Activated CD4-positive, alpha-beta memory T cell treated with anti-CD3 and anti-CD28 coated beads, Interleukin-2, amount 10 ng/mL, durations not matched to agents 7 days and 5 days (primary cell): Measurements from ENCODE around the gene USF2. TPM values are rescaled to one million over a fixed set of nuclear protein-coding genes. Genes with fewer than 3 reads are reported as not detected.

Experiments
- CTCF ChIA-PET: fragments of 350-600 bp; sonication (Branson Sonifier 250); formaldehyde crosslinking; loops from one replicate; lab custom pipeline; 2021; ENCODE audit warnings: antibody characterized with exemption, inconsistent platforms; lab: Charles Lee
- POLR2A ChIA-PET: fragments of 350-600 bp; sonication (Branson Sonifier 250); formaldehyde crosslinking; loops from one replicate; lab custom pipeline; 2021; ENCODE audit warnings: antibody characterized with exemption; lab: Charles Lee
- DNase-seq: peaks from one replicate; pipeline ENCODE4 v3.0.0-alpha.2; 2020
- H3K27ac Mint-ChIP-seq: one replicate; pipeline ENCODE4 v1.8.0; 2021; ENCODE audit warnings: mild to moderate bottlenecking, mixed read lengths
- H3K27me3 Mint-ChIP-seq: one replicate; pipeline ENCODE4 v1.8.0; 2021; ENCODE audit warnings: mixed read lengths
- H3K36me3 Mint-ChIP-seq: one replicate; pipeline ENCODE4 v1.8.0; 2021; ENCODE audit warnings: low read depth, mixed read lengths
- H3K4me1 Mint-ChIP-seq: one replicate; pipeline ENCODE4 v1.8.0; 2021; ENCODE audit warnings: mixed read lengths
- H3K4me3 Mint-ChIP-seq: one replicate; pipeline ENCODE4 v1.8.0; 2021; ENCODE audit warnings: mild to moderate bottlenecking, mixed read lengths
- H3K9me3 Mint-ChIP-seq: one replicate; pipeline ENCODE4 v1.8.0; 2021; ENCODE audit warnings: mixed read lengths
- total RNA-seq, 2 experiments: library from RNA; stranded (reverse); gene quantifications; one replicate each; pipeline ENCODE4 v1.2.3, GENCODE V29; 2021

Gene USF2
- total RNA-seq, 2 experiments from 2014 or later: 164 to 172 TPM

GRCh38 chr19:35249146-35249847, 19.5 kb upstream of the USF2 start:
- peak overlapping the region; percentile 79 for H3K4me3 Mint-ChIP-seq
- H3K36me3 Mint-ChIP-seq: peaks cover 14% of the 10 kb centered on the region
- peaks cover 33% of the 10 kb centered on the region for H3K4me1 Mint-ChIP-seq
- CTCF ChIA-PET: no interaction called here
- no peak for DNase-seq
- peaks cover 39% of the 10 kb centered on the region for H3K27me3 Mint-ChIP-seq
- peaks cover 12% of the 10 kb centered on the region for H3K9me3 Mint-ChIP-seq
- peak overlapping the region; percentile 26 for H3K27ac Mint-ChIP-seq
- POLR2A ChIA-PET: no interaction called here

GRCh38 chr19:35249848-35250711, 18.7 kb upstream of the USF2 start:
- H3K4me3 Mint-ChIP-seq: peak overlapping the region; percentile 79
- H3K4me1 Mint-ChIP-seq: peaks cover 33% of the 10 kb centered on the region
- no peak for DNase-seq
- no peak overlapping the region for H3K27ac Mint-ChIP-seq
- POLR2A ChIA-PET: interaction anchor here (1.1 to 2.0 kb wide), 3 partner anchors 11 to 42 kb away, joined by 3 to 7 read pairs (median 4); no protein-coding TSS in a partner anchor
- peaks cover 8% of the 10 kb centered on the region for H3K9me3 Mint-ChIP-seq
- CTCF ChIA-PET: interaction anchor here (0.6 kb wide), 1 partner anchor 221 kb away, joined by 3 read pairs; no protein-coding TSS in a partner anchor
- peaks cover 11% of the 10 kb centered on the region for H3K36me3 Mint-ChIP-seq
- peaks cover 34% of the 10 kb centered on the region for H3K27me3 Mint-ChIP-seq

- no peak overlapping the region for H3K4me3 Mint-ChIP-seq
- H3K9me3 Mint-ChIP-seq: peaks cover under 1% of the 10 kb centered on the region
- DNase-seq: no peak
- no peak overlapping the region for H3K27ac Mint-ChIP-seq
- peaks cover 33% of the 10 kb centered on the region for H3K4me1 Mint-ChIP-seq
- H3K36me3 Mint-ChIP-seq: peaks cover 8% of the 10 kb centered on the region
- CTCF ChIA-PET: no interaction called here
- POLR2A ChIA-PET: interaction anchor here (1.1 to 2.0 kb wide), 4 partner anchors 9 to 44 kb away, joined by 3 to 7 read pairs (median 4); no protein-coding TSS in a partner anchor
- H3K27me3 Mint-ChIP-seq: peaks cover 26% of the 10 kb centered on the region
Measured at GRCh38 chr19:35251456-35251855, 17.3 kb upstream of the USF2 start.

GRCh38 chr19:35253316-35254286, 15.2 kb upstream of the USF2 start:
- Mint-ChIP-seq H3K4me1 (peaks cover 25% of the 10 kb centered on the region), H3K27me3 (peaks cover 12% of the 10 kb centered on the region), H3K36me3 (peaks cover 8% of the 10 kb centered on the region), H3K9me3 (no peaks in the 10 kb centered on the region), H3K4me3 (no peak overlapping the region), H3K27ac (no peak overlapping the region)
- ChIA-PET POLR2A (no interaction called here), CTCF (no interaction called here)
- DNase-seq: no peak

- H3K4me1 Mint-ChIP-seq: peaks cover 17% of the 10 kb centered on the region
- ChIA-PET CTCF (interaction anchor here (0.6 to 1.2 kb wide), 2 partner anchors 16 to 113 kb away, joined by 5 read pairs; no protein-coding TSS in a partner anchor), POLR2A (interaction anchor here (1.0 kb wide), 1 partner anchor 48 kb away, joined by 3 read pairs; no protein-coding TSS in a partner anchor)
- peaks cover 3% of the 10 kb centered on the region for H3K27me3 Mint-ChIP-seq
- H3K9me3 Mint-ChIP-seq: no peaks in the 10 kb centered on the region
- DNase-seq: no peak
- H3K27ac Mint-ChIP-seq: no peak overlapping the region
- peaks cover 5% of the 10 kb centered on the region for H3K36me3 Mint-ChIP-seq
- no peak overlapping the region for H3K4me3 Mint-ChIP-seq
Measured at GRCh38 chr19:35254341-35255297, 14.1 kb upstream of the USF2 start.

- ChIA-PET POLR2A (interaction anchor here (1.0 to 1.7 kb wide), 3 partner anchors 11 to 84 kb away, joined by 3 to 5 read pairs (median 4); no protein-coding TSS in a partner anchor), CTCF (interaction anchor here (1.5 kb wide), 1 partner anchor 51 kb away, joined by 3 read pairs; no protein-coding TSS in a partner anchor)
- peaks cover 7% of the 10 kb centered on the region for H3K4me1 Mint-ChIP-seq
- H3K27me3 Mint-ChIP-seq: no peaks in the 10 kb centered on the region
- DNase-seq: no peak
- H3K4me3 Mint-ChIP-seq: no peak overlapping the region
- no peaks in the 10 kb centered on the region for H3K9me3 Mint-ChIP-seq
- no peak overlapping the region for H3K27ac Mint-ChIP-seq
- peaks cover 5% of the 10 kb centered on the region for H3K36me3 Mint-ChIP-seq
Measured at GRCh38 chr19:35256566-35256965, 12.2 kb upstream of the USF2 start.

GRCh38 chr19:35257113-35257461, 11.7 kb upstream of the USF2 start:
- POLR2A ChIA-PET: interaction anchor here (1.0 to 1.7 kb wide), 3 partner anchors 11 to 85 kb away, joined by 3 to 5 read pairs (median 4); no protein-coding TSS in a partner anchor

GRCh38 chr19:35260694-35261304, 8.0 kb upstream of the USF2 start:
- H3K4me1 Mint-ChIP-seq: peaks cover 14% of the 10 kb centered on the region
- ChIA-PET POLR2A (interaction anchor here (0.8 to 1.9 kb wide), 4 partner anchors 10 to 119 kb away, joined by 3 to 7 read pairs (median 3); no protein-coding TSS in a partner anchor), CTCF (interaction anchor here (0.7 kb wide), 1 partner anchor 119 kb away, joined by 5 read pairs; no protein-coding TSS in a partner anchor)
- no peak overlapping the region for H3K27ac Mint-ChIP-seq
- H3K4me3 Mint-ChIP-seq: no peak overlapping the region
- H3K27me3 Mint-ChIP-seq: no peaks in the 10 kb centered on the region
- DNase-seq: peak; percentile 4
- peaks cover 5% of the 10 kb centered on the region for H3K36me3 Mint-ChIP-seq
- H3K9me3 Mint-ChIP-seq: no peaks in the 10 kb centered on the region

More at GRCh38 chr19:35257113-35257461, 11.7 kb upstream of the USF2 start:
- Mint-ChIP-seq H3K27me3 (no peaks in the 10 kb centered on the region), H3K4me3 (no peak overlapping the region), H3K27ac (no peak overlapping the region), H3K4me1 (peaks cover 7% of the 10 kb centered on the region), H3K9me3 (no peaks in the 10 kb centered on the region), H3K36me3 (peaks cover 4% of the 10 kb centered on the region)
- peak; percentile 13 for DNase-seq
- CTCF ChIA-PET: interaction anchor here (1.5 kb wide), 1 partner anchor 51 kb away, joined by 3 read pairs; no protein-coding TSS in a partner anchor

GRCh38 chr19:35261356-35262100, 7.2 kb upstream of the USF2 start:
- H3K27me3 Mint-ChIP-seq: no peaks in the 10 kb centered on the region
- H3K4me1 Mint-ChIP-seq: peaks cover 22% of the 10 kb centered on the region
- no peaks in the 10 kb centered on the region for H3K9me3 Mint-ChIP-seq
- ChIA-PET CTCF (no interaction called here), POLR2A (interaction anchor here (0.8 to 1.9 kb wide), 3 partner anchors 11 to 120 kb away, joined by 3 to 7 read pairs (median 3); no protein-coding TSS in a partner anchor)
- H3K4me3 Mint-ChIP-seq: no peak overlapping the region
- H3K36me3 Mint-ChIP-seq: peaks cover 11% of the 10 kb centered on the region
- peak; percentile 15 for DNase-seq
- H3K27ac Mint-ChIP-seq: no peak overlapping the region

GRCh38 chr19:35262101-35262761, 6.5 kb upstream of the USF2 start:
- POLR2A ChIA-PET: no interaction called here
- no peaks in the 10 kb centered on the region for H3K27me3 Mint-ChIP-seq
- no peaks in the 10 kb centered on the region for H3K9me3 Mint-ChIP-seq
- no peak overlapping the region for H3K4me3 Mint-ChIP-seq
- peaks cover 11% of the 10 kb centered on the region for H3K36me3 Mint-ChIP-seq
- peak; percentile 14 for DNase-seq
- no peak overlapping the region for H3K27ac Mint-ChIP-seq
- peaks cover 22% of the 10 kb centered on the region for H3K4me1 Mint-ChIP-seq
- CTCF ChIA-PET: no interaction called here
